Measurements from ENCODE around the gene LHFPL5.

DNA sequence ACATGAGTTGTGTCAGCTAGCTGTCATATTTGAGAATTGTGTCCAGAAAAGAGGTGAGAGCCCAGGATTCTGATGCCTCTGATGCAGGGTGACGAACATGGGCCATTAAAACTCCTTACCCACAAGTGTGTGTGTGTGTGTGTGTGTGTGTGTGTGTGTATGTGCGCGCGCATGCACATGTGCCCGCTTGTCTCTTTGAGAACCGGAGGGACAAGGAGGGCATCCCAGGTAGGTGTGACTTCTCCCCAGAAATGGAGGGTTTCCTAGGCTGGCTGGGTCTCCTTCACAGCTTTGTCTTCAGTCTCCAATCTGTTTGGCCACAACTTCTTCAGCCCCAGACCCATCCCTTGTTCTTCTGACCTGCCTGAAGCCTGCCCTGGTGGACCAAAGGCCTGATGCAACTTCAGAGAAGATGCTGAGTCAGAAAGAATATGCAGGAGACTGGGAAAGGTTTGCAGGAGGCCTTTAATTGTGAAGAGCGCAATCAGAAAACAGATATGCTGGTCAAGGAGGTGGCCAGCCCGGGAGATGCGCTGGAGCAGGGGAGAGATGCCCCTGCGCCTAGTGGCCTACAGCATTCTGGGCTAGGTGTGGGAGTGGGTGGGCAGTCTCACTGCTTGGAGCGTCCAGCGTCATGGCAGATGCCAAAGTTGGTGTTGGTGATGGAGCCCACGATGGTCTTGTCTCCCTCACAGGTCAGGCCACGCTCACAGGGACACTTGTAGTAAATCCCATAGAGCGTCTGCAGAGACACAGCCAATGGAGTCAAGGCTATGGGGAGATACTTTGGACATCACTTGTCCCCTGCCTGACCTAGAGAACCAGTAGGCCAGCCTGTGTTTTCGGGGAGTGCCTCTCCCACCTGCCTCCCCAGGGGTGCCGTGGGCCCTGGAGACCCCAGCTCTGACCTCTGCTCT, 10.4 kb upstream of the LHFPL5 start:
- TF ChIP-seq, protein P1, sequence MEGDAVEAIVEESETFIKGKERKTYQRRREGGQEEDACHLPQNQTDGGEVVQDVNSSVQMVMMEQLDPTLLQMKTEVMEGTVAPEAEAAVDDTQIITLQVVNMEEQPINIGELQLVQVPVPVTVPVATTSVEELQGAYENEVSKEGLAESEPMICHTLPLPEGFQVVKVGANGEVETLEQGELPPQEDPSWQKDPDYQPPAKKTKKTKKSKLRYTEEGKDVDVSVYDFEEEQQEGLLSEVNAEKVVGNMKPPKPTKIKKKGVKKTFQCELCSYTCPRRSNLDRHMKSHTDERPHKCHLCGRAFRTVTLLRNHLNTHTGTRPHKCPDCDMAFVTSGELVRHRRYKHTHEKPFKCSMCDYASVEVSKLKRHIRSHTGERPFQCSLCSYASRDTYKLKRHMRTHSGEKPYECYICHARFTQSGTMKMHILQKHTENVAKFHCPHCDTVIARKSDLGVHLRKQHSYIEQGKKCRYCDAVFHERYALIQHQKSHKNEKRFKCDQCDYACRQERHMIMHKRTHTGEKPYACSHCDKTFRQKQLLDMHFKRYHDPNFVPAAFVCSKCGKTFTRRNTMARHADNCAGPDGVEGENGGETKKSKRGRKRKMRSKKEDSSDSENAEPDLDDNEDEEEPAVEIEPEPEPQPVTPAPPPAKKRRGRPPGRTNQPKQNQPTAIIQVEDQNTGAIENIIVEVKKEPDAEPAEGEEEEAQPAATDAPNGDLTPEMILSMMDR (IDR thresholded peaks at IDR 0.05; ENCODE audit: borderline replicate concordance, extremely low read depth, low read length, poor library complexity, severe bottlenecking): no peak
- TF ChIP-seq EZH2 (IDR thresholded peaks at IDR 0.05; ENCODE audit: borderline replicate concordance, low read depth, low read length, severe bottlenecking): no peak

Data from DND-41 (cell line).